ENCODE measurements around the gene PCCA.

Gene PCCA

DNA sequence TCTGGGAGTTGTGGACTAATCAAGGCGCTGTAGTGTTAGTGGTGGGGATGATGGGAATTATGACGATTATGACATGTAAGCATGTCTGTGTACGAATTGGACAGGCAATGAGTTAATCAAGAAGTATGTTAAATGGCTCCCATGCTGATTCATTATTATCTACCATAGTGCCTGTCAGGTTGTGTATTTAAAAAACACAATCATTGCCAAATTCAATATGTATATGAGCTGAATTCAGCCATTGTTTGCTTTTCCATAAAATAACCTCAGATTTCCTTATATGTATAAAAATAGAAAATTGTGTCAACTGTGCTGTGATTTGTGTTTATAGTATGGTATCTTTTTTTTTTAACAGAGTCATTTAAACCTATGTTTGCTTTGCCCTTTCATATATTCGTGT is 37.1 kb downstream of the PCCA start:
- TF ChIP-seq, protein P1, sequence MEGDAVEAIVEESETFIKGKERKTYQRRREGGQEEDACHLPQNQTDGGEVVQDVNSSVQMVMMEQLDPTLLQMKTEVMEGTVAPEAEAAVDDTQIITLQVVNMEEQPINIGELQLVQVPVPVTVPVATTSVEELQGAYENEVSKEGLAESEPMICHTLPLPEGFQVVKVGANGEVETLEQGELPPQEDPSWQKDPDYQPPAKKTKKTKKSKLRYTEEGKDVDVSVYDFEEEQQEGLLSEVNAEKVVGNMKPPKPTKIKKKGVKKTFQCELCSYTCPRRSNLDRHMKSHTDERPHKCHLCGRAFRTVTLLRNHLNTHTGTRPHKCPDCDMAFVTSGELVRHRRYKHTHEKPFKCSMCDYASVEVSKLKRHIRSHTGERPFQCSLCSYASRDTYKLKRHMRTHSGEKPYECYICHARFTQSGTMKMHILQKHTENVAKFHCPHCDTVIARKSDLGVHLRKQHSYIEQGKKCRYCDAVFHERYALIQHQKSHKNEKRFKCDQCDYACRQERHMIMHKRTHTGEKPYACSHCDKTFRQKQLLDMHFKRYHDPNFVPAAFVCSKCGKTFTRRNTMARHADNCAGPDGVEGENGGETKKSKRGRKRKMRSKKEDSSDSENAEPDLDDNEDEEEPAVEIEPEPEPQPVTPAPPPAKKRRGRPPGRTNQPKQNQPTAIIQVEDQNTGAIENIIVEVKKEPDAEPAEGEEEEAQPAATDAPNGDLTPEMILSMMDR (IDR thresholded peaks at IDR 0.05): no peak
- no peaks in the 10 kb centered on the region for H3K9me3 ChIP-seq
- H3K36me3 ChIP-seq: no peaks in the 10 kb centered on the region
- H3K27me3 ChIP-seq: no peaks in the 10 kb centered on the region
- H3K4me3 ChIP-seq (ENCODE audit: low read depth in 1 of 2, low read length in 1 of 2): no peak overlapping the region
- no peaks in the 10 kb centered on the region for H3K4me1 ChIP-seq (ENCODE audit: control insufficient read depth in 1 of 2, insufficient read depth in 1 of 2, low read depth in 1 of 2, low read length in 1 of 2)
- H3K27ac ChIP-seq: no peak overlapping the region

DNA sequence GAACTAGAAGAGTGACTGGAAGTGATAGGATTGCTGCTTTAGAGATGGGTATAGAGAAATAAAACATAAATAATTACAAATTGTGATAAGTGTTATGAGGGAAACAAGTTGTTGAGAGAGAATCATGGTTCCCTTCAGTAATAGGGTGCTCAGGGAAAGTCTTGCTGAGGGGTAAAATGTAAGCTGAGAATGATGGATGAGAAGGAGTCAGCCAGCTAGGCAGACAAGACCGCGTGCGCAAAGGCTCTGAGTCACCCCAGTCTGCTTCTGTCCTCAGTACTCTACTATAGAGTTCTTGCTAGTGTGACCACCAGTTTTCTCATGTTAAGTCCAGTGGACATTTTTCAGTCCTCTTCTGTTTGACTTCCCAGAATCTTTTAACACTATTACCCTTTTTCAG is 39.5 kb downstream of the PCCA start:
- no peaks in the 10 kb centered on the region for H3K9me3 ChIP-seq
- TF ChIP-seq, protein P1 (IDR thresholded peaks at IDR 0.05): no peak
- no peak overlapping the region for H3K4me3 ChIP-seq (ENCODE audit: low read depth in 1 of 2, low read length in 1 of 2)
- no peaks in the 10 kb centered on the region for H3K27me3 ChIP-seq
- H3K27ac ChIP-seq: no peak overlapping the region
- no peaks in the 10 kb centered on the region for H3K36me3 ChIP-seq
- no peaks in the 10 kb centered on the region for H3K4me1 ChIP-seq (ENCODE audit: control insufficient read depth in 1 of 2, insufficient read depth in 1 of 2, low read depth in 1 of 2, low read length in 1 of 2)

DNA sequence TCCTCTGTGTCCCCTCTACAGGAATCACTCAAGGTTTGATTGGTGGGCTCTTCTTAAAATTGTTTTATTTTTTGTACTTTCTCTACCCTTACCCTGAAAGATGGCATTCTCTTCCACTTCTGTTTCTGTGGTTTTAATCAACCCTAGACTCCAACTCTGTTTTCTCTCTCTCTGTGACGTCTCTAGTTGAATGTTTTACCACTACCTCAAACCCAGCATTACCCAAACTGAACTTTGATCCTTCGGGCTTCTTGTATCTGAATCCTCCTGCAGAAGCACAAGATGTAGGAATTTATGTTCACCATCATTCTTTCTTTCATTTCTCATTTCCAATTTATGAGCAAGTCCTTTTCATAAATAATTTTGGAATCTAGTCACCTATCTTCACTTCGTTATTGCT is 39.9 kb downstream of the PCCA start:
- Histone ChIP-seq H3K36me3 (no peaks in the 10 kb centered on the region), H3K27ac (no peak overlapping the region), H3K9me3 (no peaks in the 10 kb centered on the region), H3K4me1 (ENCODE audit: control insufficient read depth in 1 of 2, insufficient read depth in 1 of 2, low read depth in 1 of 2, low read length in 1 of 2) (no peaks in the 10 kb centered on the region), H3K27me3 (no peaks in the 10 kb centered on the region), H3K4me3 (ENCODE audit: low read depth in 1 of 2, low read length in 1 of 2) (no peak overlapping the region)
- TF ChIP-seq, protein P1 (IDR thresholded peaks at IDR 0.05): no peak

DNA sequence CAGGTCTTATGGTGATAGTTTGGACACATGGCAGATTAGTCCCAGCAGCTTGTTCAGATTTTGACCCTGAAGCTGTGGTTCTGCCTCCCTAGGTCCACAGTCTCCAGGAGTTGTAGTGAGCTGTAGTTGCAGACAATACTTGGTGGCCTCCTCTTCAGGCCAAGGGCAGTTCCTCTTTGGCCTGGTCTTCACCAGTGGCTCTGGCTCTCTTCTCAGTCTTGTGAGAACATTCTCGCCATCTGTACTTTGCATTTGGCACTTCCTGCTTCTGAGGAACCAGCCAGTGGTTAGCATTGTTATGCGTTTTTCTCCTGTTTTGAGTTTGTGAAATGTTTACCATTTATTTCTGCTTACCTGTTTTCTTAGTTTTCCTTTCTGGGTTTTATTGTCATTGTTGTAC is 40.7 kb downstream of the PCCA start:
- H3K4me3 ChIP-seq (ENCODE audit: low read depth in 1 of 2, low read length in 1 of 2): no peak overlapping the region
- no peaks in the 10 kb centered on the region for H3K36me3 ChIP-seq
- no peaks in the 10 kb centered on the region for H3K4me1 ChIP-seq (ENCODE audit: control insufficient read depth in 1 of 2, insufficient read depth in 1 of 2, low read depth in 1 of 2, low read length in 1 of 2)
- TF ChIP-seq, protein P1 (IDR thresholded peaks at IDR 0.05): no peak
- H3K27me3 ChIP-seq: no peaks in the 10 kb centered on the region
- no peak overlapping the region for H3K27ac ChIP-seq
- H3K9me3 ChIP-seq: no peaks in the 10 kb centered on the region

DNA sequence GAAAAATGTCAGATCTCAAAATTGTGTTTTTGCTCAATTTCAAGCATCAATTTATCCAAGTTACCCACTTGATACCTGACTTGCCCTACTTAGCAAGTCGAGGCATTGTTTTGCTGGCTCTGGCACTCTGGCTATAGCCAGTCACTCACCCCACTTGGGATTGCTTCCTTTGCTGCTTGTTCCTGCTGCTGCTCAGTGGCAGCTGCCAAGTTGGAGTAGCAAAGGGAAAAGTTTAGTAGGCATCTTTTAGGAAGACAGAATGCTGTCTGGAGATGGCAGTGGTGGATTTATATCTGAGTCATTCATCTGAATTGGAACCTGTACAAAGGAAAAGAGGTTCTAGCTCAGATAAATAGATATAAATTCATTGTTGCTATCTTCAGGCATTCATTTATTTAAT is 41.2 kb downstream of the PCCA start:
- no peaks in the 10 kb centered on the region for H3K36me3 ChIP-seq
- no peaks in the 10 kb centered on the region for H3K4me1 ChIP-seq (ENCODE audit: control insufficient read depth in 1 of 2, insufficient read depth in 1 of 2, low read depth in 1 of 2, low read length in 1 of 2)
- no peaks in the 10 kb centered on the region for H3K27me3 ChIP-seq
- no peak overlapping the region for H3K4me3 ChIP-seq (ENCODE audit: low read depth in 1 of 2, low read length in 1 of 2)
- TF ChIP-seq, protein P1 (IDR thresholded peaks at IDR 0.05): no peak
- no peaks in the 10 kb centered on the region for H3K9me3 ChIP-seq
- H3K27ac ChIP-seq: no peak overlapping the region

DNA sequence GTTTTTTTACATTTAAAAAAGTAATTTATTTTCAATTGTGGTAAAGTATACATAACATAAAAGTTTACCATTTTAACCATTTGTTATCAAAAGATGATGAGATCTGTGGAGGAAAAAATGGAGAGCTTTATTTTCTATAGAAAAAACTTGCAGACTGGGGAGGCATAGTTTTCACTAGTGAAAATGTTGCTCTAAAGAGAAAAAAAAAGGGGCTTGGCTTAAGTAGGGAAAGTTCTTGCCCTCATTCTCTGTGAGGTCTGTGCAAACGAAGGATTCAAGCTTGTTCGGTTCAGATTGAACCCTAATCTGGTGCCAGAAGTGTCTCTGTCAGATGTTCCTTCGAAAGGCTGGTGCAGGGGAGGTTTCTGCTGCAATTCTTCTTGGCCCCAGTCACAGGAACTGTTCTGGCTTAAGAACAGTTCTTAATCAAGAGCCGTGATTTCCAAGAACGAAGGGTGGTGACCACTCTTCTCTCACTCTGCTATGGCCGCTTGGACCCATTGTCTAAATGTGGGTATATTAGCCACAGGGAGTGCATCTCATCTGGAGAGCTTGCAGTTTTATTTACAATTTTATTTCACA is 42.1 kb downstream of the PCCA start:
- TF ChIP-seq, protein P1 (IDR thresholded peaks at IDR 0.05): no peak
- H3K27ac ChIP-seq: no peak overlapping the region
- H3K4me3 ChIP-seq (ENCODE audit: low read depth in 1 of 2, low read length in 1 of 2): no peak overlapping the region
- H3K36me3 ChIP-seq: no peaks in the 10 kb centered on the region
- no peaks in the 10 kb centered on the region for H3K4me1 ChIP-seq (ENCODE audit: control insufficient read depth in 1 of 2, insufficient read depth in 1 of 2, low read depth in 1 of 2, low read length in 1 of 2)
- no peaks in the 10 kb centered on the region for H3K9me3 ChIP-seq
- H3K27me3 ChIP-seq: no peaks in the 10 kb centered on the region
